AG04449 (cell line): Measurements from ENCODE around the gene CARS2.

Experiments
- CTCF ChIA-PET: fragments of 350-600 bp; formaldehyde crosslinking; extraction: SDS; loops from one replicate; lab custom pipeline; 2021; ENCODE audit warnings: antibody characterized with exemption; lab: Yijun Ruan, JAX
- POLR2A ChIA-PET: fragments of 400-600, 350-600 bp; formaldehyde crosslinking; extraction: SDS; loops from one replicate; lab custom pipeline; 2020; ENCODE audit warnings: antibody characterized with exemption, inconsistent platforms; lab: Yijun Ruan, JAX
- DNase-seq: peaks from one replicate; pipeline ENCODE4 v3.0.0-alpha.2; 2010; ENCODE audit warnings: low read depth, low spot score
- H3K4me3 ChIP-seq: 2 replicates; pipeline ENCODE4 v1.5.1; 2011; ENCODE audit warnings: low read depth, mild to moderate bottlenecking, control low read depth, low read length
- CTCF ChIP-seq: IDR thresholded peaks from one replicate; pipeline ENCODE4 v1.5.1; 2011; ENCODE audit warnings: mild to moderate bottlenecking, moderate library complexity, low read length, control low read depth, inconsistent platforms; ENCODE audit not compliant: insufficient read depth; ENCODE audit errors: missing control alignments

The CARS2 gene

GRCh38 chr13:110687736-110688135 lies 18.2 kb downstream of the CARS2 start:
- TF ChIP-seq CTCF, result no peak
- ChIA-PET POLR2A (interaction anchor here (0.7 to 1.1 kb wide), 2 partner anchors 18 to 28 kb away, joined by 3 to 4 read pairs; partner anchors contain the start of gene CARS2), CTCF (no interaction called here)
- DNase-seq, result no peak
- H3K4me3 ChIP-seq, result no peak overlapping the region

- peak; percentile 84 for DNase-seq
- no peak overlapping the region for H3K4me3 ChIP-seq
- ChIA-PET CTCF (interaction anchor here (1.2 kb wide), 1 partner anchor 20 kb away, joined by 3 read pairs; no protein-coding TSS in a partner anchor), POLR2A (no interaction called here)
- no peak for TF ChIP-seq CTCF
Observed at GRCh38 chr13:110685305-110686020, 20.5 kb downstream of the CARS2 start.

GRCh38 chr13:110684388-110685056 lies 21.4 kb downstream of the CARS2 start:
- ChIA-PET POLR2A (no interaction called here), CTCF (interaction anchor here (1.2 to 1.9 kb wide), 2 partner anchors 14 to 21 kb away, joined by 3 to 6 read pairs; no protein-coding TSS in a partner anchor)
- H3K4me3 ChIP-seq, result no peak overlapping the region
- no peak for DNase-seq
- no peak for TF ChIP-seq CTCF

- H3K4me3 ChIP-seq, result no peak overlapping the region
- no peak for DNase-seq
- ChIA-PET CTCF (interaction anchor here (1.9 kb wide), 1 partner anchor 14 kb away, joined by 6 read pairs; no protein-coding TSS in a partner anchor), POLR2A (no interaction called here)
- TF ChIP-seq CTCF, result no peak
Observed at GRCh38 chr13:110683921-110684320, 22.0 kb downstream of the CARS2 start.

GRCh38 chr13:110683203-110683883 lies 22.6 kb downstream of the CARS2 start:
- TF ChIP-seq CTCF, result peak; percentile 12
- CTCF ChIA-PET, result interaction anchor here (1.9 kb wide), 1 partner anchor 13 kb away, joined by 6 read pairs; no protein-coding TSS in a partner anchor
- H3K4me3 ChIP-seq, result no peak overlapping the region
- POLR2A ChIA-PET, result no interaction called here
- DNase-seq, result no peak
